SK-N-SH treated with all-trans-retinoic acid at 6 μM for 48 hours (cell line): ENCODE results near the gene DAB1.

Experiments
- ATAC-seq: fragments of 200-7000 bp; cut with Tn5 transposase; 3 replicates; pipeline ENCODE4 v1.9.1; 2020; ENCODE audit warnings: mild to moderate bottlenecking, moderate library complexity
- ARNTL ChIP-seq: fragments of 450-650 bp; formaldehyde crosslinking; IDR thresholded peaks from 2 replicates; pipeline ENCODE4 v1.5.0; 2020; ENCODE audit warnings: low read depth, mild to moderate bottlenecking, moderate library complexity, borderline replicate concordance
- BACH2 ChIP-seq: fragments of 250-450 bp; sonication (Bioruptor Pico); IDR thresholded peaks from 2 replicates; pipeline ENCODE4 v1.9.0; 2021; ENCODE audit warnings: mild to moderate bottlenecking, borderline replicate concordance
- CREB5 ChIP-seq: fragments of 250-450 bp; sonication (Bioruptor Pico); IDR thresholded peaks from 2 replicates; pipeline ENCODE4 v1.5.1; 2020; ENCODE audit warnings: low read depth, mild to moderate bottlenecking, moderate library complexity
- CSDC2 ChIP-seq: fragments of 250-450 bp; sonication (Bioruptor Pico); IDR thresholded peaks from 2 replicates; pipeline ENCODE4 v1.5.0; 2020; ENCODE audit warnings: mild to moderate bottlenecking, moderate library complexity
- ESRRG ChIP-seq: fragments of 250-450 bp; sonication (Bioruptor Pico); IDR thresholded peaks from 2 replicates; pipeline ENCODE4 v1.6.1; 2021; ENCODE audit warnings: mild to moderate bottlenecking
- GLIS3 ChIP-seq: fragments of 250-450 bp; sonication (Bioruptor Pico); IDR thresholded peaks from 2 replicates; pipeline ENCODE4 v1.5.0; 2020; ENCODE audit warnings: mild to moderate bottlenecking, moderate library complexity
- OSR1 ChIP-seq: fragments of 250-450 bp; sonication (Bioruptor Pico); IDR thresholded peaks from 2 replicates; pipeline ENCODE4 v1.8.0; 2022; ENCODE audit warnings: moderate library complexity, mild to moderate bottlenecking, inconsistent platforms
- POU6F1 ChIP-seq: fragments of 250-450 bp; sonication (Bioruptor Pico); IDR thresholded peaks from 2 replicates; pipeline ENCODE4 v1.8.0; 2021; ENCODE audit warnings: low read depth, mild to moderate bottlenecking, moderate library complexity, borderline replicate concordance
- PPARA ChIP-seq: fragments of 250-450 bp; sonication (Bioruptor Pico); IDR thresholded peaks from 2 replicates; pipeline ENCODE4 v1.5.0; 2020; ENCODE audit warnings: mild to moderate bottlenecking, borderline replicate concordance
- RARB ChIP-seq: fragments of 250-450 bp; sonication (Bioruptor Pico); IDR thresholded peaks from 2 replicates; pipeline ENCODE4 v1.8.0; 2021; ENCODE audit warnings: mild to moderate bottlenecking, moderate library complexity
- SNAI2 ChIP-seq: fragments of 250-450 bp; sonication (Bioruptor Pico); IDR thresholded peaks from 2 replicates; pipeline ENCODE4 v1.5.0; 2020; ENCODE audit warnings: mild to moderate bottlenecking, moderate library complexity
- TOX ChIP-seq: fragments of 250-450 bp; sonication (Bioruptor Pico); IDR thresholded peaks from 2 replicates; pipeline ENCODE4 v1.8.0; 2021; ENCODE audit warnings: mild to moderate bottlenecking, moderate library complexity, borderline replicate concordance
- TSHZ2 ChIP-seq: fragments of 250-450 bp; sonication (Bioruptor Pico); IDR thresholded peaks from 2 replicates; pipeline ENCODE4 v1.5.0; 2020; ENCODE audit warnings: mild to moderate bottlenecking, moderate library complexity
- ZC3H10 ChIP-seq: fragments of 250-450 bp; sonication (Bioruptor Pico); IDR thresholded peaks from 2 replicates; pipeline ENCODE4 v1.5.1; 2021; ENCODE audit warnings: mild to moderate bottlenecking, moderate library complexity
- ZFP3 ChIP-seq: fragments of 250-450 bp; sonication (Bioruptor Pico); IDR thresholded peaks from 2 replicates; pipeline ENCODE4 v1.5.0; 2020; ENCODE audit warnings: mild to moderate bottlenecking, moderate library complexity
- ZFP30 ChIP-seq: fragments of 450-650 bp; formaldehyde crosslinking; IDR thresholded peaks from 2 replicates; pipeline ENCODE4 v1.5.0; 2022; ENCODE audit warnings: mild to moderate bottlenecking, moderate library complexity
- ZNF565 ChIP-seq: fragments of 450-650 bp; formaldehyde crosslinking; conservative IDR thresholded peaks from 2 replicates; pipeline ENCODE4 v1.5.0; 2020; ENCODE audit warnings: low read depth, mild to moderate bottlenecking, moderate library complexity
- ZNF70 ChIP-seq: fragments of 450-650 bp; formaldehyde crosslinking; IDR thresholded peaks from 2 replicates; pipeline ENCODE4 v1.5.0; 2020; ENCODE audit warnings: mild to moderate bottlenecking, moderate library complexity
- ZNF8 ChIP-seq: fragments of 450-650 bp; formaldehyde crosslinking; IDR thresholded peaks from 2 replicates; pipeline ENCODE4 v1.5.0; 2020; ENCODE audit warnings: mild to moderate bottlenecking, moderate library complexity
- TF ChIP-seq, protein P1 (sequence below): fragments of 250-450 bp; sonication (Bioruptor Pico); IDR thresholded peaks from 2 replicates; pipeline ENCODE4 v1.5.1; 2021; ENCODE audit warnings: mild to moderate bottlenecking, moderate library complexity
- TF ChIP-seq, protein P2 (sequence below): fragments of 250-450 bp; sonication (Bioruptor Pico); IDR thresholded peaks from 2 replicates; pipeline ENCODE4 v1.8.0; 2020; ENCODE audit warnings: mild to moderate bottlenecking, moderate library complexity, borderline replicate concordance

DAB1 gene

DNA sequence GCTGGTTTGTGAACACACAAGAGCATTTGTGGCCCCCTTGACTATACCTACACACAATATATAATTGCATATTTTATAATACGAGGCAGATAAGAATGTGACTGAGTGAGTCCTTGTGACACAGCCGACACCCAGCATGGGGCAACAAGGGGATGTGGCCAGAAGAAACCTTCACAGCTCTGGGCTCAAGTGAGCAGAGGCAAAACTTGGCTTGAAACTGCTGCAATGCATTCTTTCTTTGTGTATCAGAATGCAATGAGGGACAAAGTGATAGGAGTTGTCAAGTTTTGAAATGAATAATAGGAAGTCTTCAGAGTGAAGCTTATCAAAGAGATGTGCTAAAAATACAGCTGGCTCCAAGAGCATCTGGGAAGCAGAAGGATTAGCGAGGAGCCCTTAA lies 334.0 kb downstream of the DAB1 start:
- no peak for ATAC-seq
- TF ChIP-seq SNAI2 (CRISPR knock-in tag) (no peak), BACH2 (CRISPR knock-in tag) (no peak), ZNF70 (CRISPR knock-in tag) (no peak), ZNF8 (CRISPR knock-in tag) (no peak), ARNTL (CRISPR knock-in tag) (no peak), ZC3H10 (CRISPR knock-in tag) (no peak), ZNF565 (no peak), RARB (no peak), CREB5 (CRISPR knock-in tag) (no peak), POU6F1 (CRISPR knock-in tag) (no peak), ZFP30 (CRISPR knock-in tag) (no peak), TSHZ2 (CRISPR knock-in tag) (no peak)
- TF ChIP-seq, protein P1, sequence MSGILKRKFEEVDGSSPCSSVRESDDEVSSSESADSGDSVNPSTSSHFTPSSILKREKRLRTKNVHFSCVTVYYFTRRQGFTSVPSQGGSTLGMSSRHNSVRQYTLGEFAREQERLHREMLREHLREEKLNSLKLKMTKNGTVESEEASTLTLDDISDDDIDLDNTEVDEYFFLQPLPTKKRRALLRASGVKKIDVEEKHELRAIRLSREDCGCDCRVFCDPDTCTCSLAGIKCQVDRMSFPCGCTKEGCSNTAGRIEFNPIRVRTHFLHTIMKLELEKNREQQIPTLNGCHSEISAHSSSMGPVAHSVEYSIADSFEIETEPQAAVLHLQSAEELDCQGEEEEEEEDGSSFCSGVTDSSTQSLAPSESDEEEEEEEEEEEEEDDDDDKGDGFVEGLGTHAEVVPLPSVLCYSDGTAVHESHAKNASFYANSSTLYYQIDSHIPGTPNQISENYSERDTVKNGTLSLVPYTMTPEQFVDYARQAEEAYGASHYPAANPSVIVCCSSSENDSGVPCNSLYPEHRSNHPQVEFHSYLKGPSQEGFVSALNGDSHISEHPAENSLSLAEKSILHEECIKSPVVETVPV: no peak
- TF ChIP-seq, all 23 proteins: peak for 0

DNA sequence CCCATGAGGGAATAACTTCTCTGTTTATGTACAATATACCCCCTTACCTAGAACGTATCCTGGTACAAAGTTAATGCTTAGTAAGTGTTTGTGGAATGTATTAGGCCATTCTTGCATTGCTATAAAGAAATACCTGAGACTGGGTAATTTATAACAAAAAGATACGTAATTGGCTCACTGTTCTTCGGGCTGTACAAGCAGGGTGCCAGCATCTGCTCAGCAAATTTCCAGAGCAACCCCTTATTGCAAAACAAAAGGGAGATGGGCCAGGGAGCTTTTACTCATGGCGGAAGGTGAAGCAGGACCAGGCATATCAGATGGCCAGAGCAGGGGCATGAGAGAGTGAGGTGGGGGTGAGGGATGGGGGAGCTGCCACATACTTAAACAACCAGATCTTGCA lies 334.6 kb downstream of the DAB1 start:
- ATAC-seq: no peak
- TF ChIP-seq, protein P2, sequence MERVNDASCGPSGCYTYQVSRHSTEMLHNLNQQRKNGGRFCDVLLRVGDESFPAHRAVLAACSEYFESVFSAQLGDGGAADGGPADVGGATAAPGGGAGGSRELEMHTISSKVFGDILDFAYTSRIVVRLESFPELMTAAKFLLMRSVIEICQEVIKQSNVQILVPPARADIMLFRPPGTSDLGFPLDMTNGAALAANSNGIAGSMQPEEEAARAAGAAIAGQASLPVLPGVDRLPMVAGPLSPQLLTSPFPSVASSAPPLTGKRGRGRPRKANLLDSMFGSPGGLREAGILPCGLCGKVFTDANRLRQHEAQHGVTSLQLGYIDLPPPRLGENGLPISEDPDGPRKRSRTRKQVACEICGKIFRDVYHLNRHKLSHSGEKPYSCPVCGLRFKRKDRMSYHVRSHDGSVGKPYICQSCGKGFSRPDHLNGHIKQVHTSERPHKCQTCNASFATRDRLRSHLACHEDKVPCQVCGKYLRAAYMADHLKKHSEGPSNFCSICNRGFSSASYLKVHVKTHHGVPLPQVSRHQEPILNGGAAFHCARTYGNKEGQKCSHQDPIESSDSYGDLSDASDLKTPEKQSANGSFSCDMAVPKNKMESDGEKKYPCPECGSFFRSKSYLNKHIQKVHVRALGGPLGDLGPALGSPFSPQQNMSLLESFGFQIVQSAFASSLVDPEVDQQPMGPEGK (CRISPR knock-in tag): no peak
- TF ChIP-seq CSDC2 (CRISPR knock-in tag) (no peak), TOX (CRISPR knock-in tag) (no peak), SNAI2 (CRISPR knock-in tag) (no peak), OSR1 (CRISPR knock-in tag) (no peak), TSHZ2 (CRISPR knock-in tag) (no peak)

GRCh38 chr1:57088653-57089052 lies 335.2 kb downstream of the DAB1 start:
- ATAC-seq: no peak
- TF ChIP-seq ARNTL (CRISPR knock-in tag): no peak
- TF ChIP-seq BACH2 (CRISPR knock-in tag): no peak
- no peak for TF ChIP-seq ZNF70 (CRISPR knock-in tag)
- TF ChIP-seq RARB: no peak
- no peak for TF ChIP-seq ZNF565
- TF ChIP-seq ZC3H10 (CRISPR knock-in tag): no peak
- TF ChIP-seq GLIS3 (CRISPR knock-in tag): no peak
- no peak for TF ChIP-seq TOX (CRISPR knock-in tag)
- TF ChIP-seq CREB5 (CRISPR knock-in tag): no peak
- no peak for TF ChIP-seq SNAI2 (CRISPR knock-in tag)
- TF ChIP-seq ESRRG: no peak
- TF ChIP-seq PPARA (CRISPR knock-in tag): no peak
- no peak for TF ChIP-seq ZFP30 (CRISPR knock-in tag)
- TF ChIP-seq, protein P2 (CRISPR knock-in tag): no peak
- TF ChIP-seq ZFP3 (CRISPR knock-in tag): no peak
